ENCODE data around the gene DMD.
A peak's percentile ranks its signal among the peaks of the same experiment; 100 is the strongest.
"Not testable (repeated sequence)": the region's sequence is repeated elsewhere in the genome, so short reads cannot be mapped to it uniquely, and the experiment has no call there.

DMD gene

GRCh38 chrX:32591589-32591988 lies 619.8 kb downstream of the DMD start:
- DNase-seq, result no peak

DNA sequence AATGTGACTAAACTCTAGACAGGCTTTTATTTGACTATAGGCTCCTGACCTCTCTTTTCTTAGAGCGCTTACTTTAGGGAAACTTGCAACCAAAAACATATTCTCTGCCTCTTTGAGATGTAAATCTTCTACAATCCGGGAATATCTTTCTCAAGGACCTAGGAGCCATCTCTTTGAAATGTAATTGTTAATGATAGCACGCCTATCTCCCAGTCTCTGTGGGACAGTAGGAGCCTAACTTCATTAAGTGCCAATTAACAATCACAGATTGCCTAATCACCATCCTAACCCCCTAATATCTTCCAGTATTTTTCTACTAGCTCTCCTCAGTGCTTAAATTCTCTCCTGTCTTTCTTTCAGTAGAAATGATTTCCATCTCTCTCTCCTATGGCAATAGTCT lies 628.6 kb downstream of the DMD start:
- no peak for DNase-seq

DNA sequence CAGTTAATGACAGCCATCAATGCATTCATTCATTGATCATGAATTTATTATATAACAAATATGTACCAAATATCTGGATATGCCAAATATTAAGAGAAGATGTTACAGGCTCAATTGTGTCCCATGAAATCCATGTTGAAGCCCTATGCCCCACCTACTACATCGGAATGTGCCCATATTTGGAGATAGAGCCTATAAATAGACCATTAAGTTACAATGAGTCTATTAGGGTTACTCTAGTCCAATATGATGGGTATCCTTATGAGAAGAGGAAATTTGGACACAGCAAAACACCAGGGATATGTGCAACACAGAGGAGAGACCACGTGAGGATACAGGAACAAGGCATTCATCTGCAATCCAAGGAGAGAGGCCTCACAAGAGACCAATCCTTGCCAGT lies 634.5 kb downstream of the DMD start:
- no peak for DNase-seq

GRCh38 chrX:32572644-32573043 lies 638.7 kb downstream of the DMD start:
- no peak for DNase-seq

- no peak for DNase-seq
These were observed 639.8 kb downstream of the DMD start for GRCh38 chrX:32571579-32571978.

GRCh38 chrX:32562261-32562660 lies 649.1 kb downstream of the DMD start:
- no peak for DNase-seq

- DNase-seq, result no peak
These were observed 666.2 kb downstream of the DMD start for GRCh38 chrX:32545101-32545500.

- DNase-seq, result no peak
These were observed 672.8 kb downstream of the DMD start for GRCh38 chrX:32538554-32538953.

DNA sequence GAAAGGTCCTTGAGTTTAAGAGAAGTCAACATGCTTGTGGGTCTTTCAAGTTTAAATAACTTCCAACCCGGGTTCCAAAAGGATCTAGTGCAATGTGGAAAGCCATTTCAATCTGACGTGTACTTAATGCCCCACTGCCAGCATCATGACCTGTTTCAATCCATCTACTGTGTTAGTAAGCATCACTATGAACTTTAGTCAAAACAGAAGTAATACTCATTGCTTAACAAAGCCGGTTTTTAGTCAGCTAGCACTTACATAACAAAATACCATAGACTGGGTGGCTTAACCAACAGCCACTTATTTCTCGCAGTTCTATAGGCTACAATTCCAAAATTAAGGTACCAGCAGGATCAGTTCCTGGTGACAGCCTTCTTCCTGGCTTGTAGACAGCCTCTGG lies 677.5 kb downstream of the DMD start:
- DNase-seq, result no peak

DNA sequence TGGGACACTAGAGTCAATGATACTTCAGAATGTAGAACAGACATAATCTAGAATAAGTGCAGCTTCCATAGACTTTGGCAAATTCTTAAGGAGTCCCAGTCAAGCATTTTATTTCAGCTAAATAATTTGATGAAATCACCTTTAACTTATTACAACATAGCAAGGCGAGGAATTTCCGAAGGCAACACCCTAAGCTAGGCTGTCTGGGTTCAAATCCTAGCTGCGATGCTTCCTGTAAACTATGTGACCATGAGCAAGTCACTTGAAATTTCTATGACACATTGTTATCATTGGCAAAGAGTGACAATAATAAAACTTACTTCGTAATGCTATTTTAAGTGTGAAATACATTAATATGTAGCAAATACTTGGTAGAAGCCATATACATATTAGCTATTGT lies 679.1 kb downstream of the DMD start:
- no peak for DNase-seq

- peak; percentile 10 for DNase-seq
These were observed 680.4 kb downstream of the DMD start for GRCh38 chrX:32530802-32531403.

DNA sequence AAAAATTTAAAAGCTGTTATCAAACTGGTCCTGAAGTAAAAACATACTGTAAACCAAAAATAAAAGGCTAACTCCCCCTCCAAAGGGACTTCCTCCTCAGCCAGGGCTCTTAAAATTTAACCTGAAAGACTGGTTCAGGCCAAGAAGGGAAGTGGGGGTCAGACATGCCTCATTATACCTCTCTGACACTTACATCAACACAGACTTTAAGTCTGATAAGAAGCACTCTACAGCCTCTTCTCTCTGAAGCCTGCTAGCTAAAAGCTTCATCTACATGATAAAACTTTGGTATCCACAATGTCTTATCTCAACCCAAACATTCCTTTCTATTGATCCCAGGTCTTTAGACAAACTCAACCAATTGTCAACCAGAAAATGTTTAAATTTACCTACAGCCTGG lies 682.9 kb downstream of the DMD start:
- DNase-seq, result not testable (repeated sequence)

- DNase-seq, result no peak
These were observed 686.1 kb downstream of the DMD start for GRCh38 chrX:32525234-32525633.

DNA sequence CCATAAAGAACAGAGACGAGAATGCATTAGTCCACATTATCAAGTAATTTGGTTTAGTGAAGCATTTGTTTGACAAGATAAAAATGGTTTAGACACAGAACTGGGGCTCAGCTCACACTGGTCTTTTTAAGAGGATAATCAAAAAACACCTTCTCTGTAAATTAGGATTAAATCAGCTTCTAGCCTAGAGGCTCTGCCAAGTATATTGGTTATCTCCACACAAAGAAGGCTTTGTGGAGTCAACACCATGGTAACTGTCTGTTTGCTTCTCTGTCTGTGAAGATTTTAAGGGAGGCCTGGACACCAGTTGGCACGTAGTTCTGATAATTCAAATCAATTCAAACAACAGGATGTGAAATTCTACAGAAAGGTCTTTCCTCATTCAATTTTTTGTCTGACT lies 687.0 kb downstream of the DMD start:
- DNase-seq, result no peak

GRCh38 chrX:32520789-32521188 lies 690.6 kb downstream of the DMD start:
- no peak for DNase-seq

- DNase-seq, result no peak
These were observed 696.4 kb downstream of the DMD start for GRCh38 chrX:32514986-32515385.

DNA sequence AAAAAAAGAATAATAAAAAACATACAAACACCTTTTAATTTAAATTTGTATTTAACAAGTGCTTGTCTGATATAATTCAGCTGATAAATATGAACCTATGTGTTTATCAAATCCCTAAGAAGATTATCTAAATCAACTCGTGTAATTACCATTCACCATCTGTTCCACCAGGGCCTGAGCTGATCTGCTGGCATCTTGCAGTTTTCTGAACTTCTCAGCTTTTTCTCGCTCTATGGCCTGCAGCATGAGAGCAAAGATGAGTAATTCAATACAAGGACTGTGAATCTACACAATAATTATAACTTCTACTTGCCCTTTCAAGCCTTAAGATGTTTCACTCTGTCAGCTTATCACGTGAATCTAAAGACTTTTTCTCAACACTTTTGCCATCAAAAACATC lies 709.7 kb downstream of the DMD start:
- DNase-seq, result no peak

DNA sequence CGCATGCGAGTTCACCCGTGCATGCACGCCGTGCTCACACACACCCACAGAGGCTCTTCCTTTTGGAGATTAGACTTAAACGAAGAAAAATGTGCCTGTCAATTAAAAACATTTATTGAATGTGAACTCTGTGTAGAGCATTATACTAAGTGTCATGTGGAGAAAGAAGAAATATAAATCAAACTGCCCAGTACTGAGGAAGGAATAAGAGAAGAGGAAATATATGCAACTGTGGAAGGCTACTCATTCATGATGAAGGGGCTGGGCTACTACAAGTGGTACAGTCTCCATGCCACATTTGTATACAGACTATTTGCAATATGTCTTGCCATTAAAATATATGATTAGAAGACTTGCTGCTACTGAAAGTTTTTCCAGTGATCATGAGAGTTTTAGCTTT lies 714.7 kb downstream of the DMD start:
- no peak for DNase-seq

DNA sequence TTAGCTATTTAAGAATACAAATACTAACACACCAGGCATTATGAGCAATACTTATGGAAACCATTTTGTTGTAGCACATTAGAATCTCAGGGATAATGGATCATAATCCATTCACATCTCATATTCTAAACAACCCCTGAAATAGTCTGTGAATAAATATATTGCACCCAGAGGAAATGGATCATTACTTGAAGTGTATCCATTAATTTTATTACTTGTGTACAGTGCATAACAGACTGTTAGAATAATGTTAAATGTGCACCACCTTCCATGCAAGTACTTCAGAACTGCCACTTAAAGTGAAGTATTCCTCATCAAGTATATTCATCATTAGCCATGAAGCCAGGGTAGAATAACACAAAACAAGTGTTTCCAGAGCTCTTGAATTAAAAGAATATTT lies 715.5 kb downstream of the DMD start:
- no peak for DNase-seq

- DNase-seq, result no peak
These were observed 722.2 kb downstream of the DMD start for GRCh38 chrX:32489125-32489524.

GRCh38 chrX:32483534-32484136 lies 727.7 kb downstream of the DMD start:
- DNase-seq, result no peak

DNA sequence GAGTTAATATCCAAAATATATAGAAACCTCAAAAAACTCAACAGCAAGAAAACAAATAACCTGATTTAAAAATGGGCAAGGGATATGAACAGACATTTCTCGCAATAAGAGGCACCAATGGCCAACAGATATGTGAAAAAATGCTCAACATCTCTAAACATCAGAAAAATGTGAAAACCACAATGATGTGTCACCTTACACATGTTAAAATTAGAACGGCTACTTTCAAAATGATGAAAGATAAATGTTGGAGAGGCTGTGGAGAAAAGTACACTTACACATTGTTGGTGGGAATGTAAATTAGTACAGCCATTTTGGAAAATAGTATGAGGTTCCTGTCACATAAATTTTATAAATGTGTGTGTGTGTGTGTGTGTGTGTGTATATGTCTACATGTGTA lies 731.3 kb downstream of the DMD start:
- no peak for DNase-seq

DNA sequence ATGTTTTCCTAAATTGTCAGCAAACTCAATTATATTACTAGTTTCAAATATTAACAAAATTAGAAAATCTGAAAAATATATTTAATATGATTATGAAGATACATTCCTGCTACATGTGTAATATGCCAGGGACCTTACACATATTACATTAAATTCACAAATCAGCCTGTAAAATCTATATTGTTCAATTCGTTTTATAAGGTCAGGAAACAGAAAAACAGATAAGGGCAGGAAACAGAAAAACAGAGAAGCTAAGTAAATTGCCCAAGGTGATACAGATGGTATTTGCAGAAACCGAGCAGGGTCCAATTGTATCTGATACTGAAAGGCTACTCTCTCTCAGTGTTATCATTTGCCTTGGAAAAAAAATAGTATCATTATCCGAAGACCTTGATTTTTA lies 739.0 kb downstream of the DMD start:
- DNase-seq, result no peak

DNA sequence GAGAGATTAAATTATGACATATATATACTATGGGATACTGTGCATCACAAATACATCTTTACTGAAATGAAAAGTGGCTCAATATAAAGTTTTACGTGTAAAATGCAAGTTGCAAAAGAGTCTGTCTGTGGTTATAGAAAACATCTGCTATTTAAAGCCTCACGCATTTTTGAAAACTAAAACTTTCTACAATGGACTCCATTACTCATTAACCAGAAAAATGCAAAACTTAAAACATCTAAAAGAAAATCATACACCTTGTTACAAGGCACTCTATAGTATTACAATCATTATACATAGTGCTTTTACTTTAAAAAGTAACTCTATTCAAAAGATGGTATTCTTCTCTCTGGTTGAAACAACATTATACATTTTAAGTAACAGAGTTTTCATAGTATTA lies 755.6 kb downstream of the DMD start:
- DNase-seq, result no peak

DNA sequence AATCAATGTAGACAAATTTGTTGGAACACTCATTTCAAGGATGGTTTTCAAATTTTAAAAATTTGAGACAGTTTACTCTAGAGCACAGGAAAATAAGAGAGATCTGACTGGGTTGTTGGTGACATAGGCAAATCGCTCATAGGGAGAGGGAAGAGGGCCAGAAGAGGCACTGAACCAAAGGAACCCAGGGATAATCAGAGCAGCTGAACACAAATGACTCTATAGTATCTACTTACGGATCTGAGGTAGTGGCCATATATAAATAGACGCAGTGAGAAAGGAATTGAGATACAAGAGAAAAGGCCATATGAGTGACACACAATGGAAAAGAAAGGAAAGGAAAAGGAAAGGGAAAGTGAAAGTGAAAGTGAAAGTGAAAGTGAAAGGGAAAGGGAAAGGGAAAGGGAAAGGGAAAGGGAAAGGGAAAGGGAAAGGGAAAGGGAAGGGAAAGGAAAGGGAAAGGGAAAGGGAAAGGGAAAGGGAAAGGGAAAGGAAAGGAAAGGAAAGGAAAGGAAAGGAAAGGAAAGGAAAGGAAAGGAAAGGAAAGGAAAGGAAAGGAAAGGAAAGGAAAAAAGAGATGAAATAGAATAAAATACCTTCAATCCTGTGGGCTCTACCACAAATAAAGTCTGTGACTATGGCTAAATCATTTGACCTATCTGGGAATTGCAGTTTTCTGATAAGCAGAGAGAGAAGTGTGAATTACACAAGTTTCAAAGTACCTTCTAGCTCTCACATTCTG lies 759.2 kb downstream of the DMD start:
- DNase-seq, result no peak
